Pons (tissue), 1 donor: ENCODE data around the gene ACOT13.
"Not testable (repeated sequence)": the region's sequence is repeated elsewhere in the genome, so short reads cannot be mapped to it uniquely, and the experiment has no call there.

Experiments used
- DNase-seq: peaks from one replicate; pipeline ENCODE4 v3.0.0-alpha.2; 2016; ENCODE audit warnings: low spot score

ACOT13 gene

DNA sequence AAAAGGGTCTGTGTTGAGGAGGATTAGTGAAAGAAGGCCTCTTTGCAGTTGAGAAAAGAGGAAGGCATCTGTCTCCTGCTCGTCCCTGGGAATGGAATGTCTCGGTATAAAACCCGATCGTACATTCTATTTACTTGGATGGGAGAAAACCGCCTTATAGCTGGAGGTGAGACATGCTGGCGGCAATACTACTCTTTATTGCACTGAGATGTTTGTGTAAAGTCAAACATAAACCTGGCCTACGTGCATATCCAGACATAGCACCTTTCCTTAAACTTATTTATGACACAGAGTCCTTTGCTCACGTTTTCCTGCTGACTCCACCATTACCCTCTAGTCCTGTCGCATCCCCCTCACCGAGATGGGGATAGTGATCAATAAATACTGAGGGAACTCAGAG lies 4.6 kb upstream of the ACOT13 start:
- DNase-seq, result no peak

DNA sequence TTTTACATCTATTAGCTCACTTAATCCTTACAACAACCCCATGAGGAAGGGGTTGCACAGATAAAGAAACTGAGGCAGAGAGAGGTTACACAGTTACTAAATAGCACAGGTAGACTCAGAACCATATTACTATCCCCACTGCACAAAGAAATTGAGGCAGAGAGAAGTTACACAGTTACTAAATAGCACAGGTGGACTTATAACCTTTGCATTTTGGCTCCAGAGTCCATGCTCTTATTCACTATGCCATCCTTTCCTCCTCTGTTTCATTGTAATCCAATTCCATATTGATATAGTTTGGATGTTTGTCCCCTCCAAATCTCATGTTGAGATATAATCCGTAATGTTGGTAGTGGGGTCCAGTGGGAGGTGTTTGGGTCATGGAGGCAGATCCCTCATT lies 3.7 kb upstream of the ACOT13 start:
- no peak for DNase-seq

DNA sequence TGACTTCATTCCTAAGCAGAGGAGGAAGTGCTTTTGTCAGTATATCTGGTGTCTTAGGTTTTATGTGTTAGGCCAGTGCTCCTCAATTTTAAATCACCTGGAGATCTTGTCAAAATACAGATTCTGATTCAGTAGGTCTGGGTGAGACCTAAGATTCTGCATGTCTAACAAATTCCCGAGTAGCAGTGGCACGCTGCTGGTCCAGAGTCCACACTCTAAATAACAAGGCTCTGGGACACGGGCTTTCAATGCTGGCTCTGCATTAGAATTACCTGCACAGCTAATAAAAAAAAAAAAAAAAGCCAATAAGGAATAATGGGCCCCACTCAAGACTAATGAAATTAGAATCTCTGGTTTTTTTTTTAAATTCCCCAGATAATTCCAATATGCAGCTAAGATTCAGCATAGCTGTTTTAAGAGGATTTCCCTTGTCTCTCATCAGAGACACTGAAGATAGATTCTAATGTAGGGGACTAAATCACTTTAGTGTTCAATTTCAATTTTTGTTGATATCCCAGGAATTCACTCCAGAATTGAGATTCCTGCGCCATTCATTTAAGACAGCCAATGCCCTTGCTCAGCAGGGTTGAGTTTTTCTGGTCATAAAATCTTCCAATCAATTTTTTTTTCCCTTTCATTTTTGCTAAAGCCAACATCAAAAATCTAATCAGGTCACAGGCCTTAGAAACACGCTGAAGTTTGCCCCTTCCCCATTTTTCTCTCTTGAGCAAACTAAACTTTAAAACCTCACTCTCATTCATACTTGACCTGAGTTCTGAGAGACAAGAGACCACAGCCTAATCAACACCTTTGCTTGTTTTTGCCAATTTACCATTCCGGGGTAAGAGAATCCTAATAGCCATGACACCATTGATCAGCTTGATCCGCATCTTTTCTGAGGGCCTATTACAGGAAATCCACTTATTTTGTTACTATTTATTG lies 2.6 kb upstream of the ACOT13 start:
- no peak for DNase-seq

DNA sequence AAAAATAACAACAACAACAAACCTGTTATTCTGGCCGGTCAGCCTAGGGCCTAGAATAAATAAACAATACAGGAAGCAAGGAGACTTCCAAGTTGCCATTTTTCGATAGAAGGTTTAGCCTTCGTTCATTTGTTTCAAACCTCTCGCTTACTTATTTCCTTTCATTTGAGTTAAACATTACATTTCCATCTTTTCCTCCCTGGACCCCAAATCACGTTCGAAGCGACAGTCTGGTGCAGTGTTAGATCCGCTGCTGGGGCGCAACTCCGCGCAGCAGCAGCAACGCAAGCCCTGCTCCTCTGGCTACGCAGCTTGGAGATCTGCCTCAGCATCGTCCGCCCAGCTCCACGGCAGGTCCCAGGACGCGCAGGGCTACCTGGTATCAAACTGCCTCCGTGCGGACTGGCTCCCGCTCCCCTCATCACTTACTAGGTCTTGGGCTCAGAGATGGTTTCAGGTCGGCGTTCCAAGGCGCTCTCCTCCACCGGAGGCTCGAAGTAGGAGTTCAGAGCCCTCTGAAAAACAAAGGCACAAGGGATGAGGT lies 708 bp upstream of the ACOT13 start:
- DNase-seq, result no peak

DNA sequence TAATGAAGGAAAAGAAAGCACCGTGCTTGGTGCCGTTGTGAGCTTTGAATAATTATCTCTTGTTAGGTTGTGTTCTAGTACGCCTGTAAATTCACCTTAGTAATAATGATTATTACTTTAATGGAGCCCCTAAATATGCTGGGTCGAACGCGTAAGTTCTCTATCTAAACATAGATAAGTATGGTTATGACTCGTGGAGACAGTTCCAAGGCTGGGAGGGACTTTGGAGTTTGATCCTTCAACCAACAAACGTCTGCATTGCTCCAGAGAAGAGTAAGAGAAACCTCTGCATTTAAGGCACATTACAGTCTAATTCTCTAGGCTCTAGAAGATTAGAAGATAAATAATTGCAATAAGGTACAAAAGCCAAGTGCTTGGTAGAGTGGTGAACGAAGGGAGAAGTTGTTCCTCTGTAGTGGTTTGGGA lies 514 bp downstream of the ACOT13 start:
- peak; percentile 32 for DNase-seq

DNA sequence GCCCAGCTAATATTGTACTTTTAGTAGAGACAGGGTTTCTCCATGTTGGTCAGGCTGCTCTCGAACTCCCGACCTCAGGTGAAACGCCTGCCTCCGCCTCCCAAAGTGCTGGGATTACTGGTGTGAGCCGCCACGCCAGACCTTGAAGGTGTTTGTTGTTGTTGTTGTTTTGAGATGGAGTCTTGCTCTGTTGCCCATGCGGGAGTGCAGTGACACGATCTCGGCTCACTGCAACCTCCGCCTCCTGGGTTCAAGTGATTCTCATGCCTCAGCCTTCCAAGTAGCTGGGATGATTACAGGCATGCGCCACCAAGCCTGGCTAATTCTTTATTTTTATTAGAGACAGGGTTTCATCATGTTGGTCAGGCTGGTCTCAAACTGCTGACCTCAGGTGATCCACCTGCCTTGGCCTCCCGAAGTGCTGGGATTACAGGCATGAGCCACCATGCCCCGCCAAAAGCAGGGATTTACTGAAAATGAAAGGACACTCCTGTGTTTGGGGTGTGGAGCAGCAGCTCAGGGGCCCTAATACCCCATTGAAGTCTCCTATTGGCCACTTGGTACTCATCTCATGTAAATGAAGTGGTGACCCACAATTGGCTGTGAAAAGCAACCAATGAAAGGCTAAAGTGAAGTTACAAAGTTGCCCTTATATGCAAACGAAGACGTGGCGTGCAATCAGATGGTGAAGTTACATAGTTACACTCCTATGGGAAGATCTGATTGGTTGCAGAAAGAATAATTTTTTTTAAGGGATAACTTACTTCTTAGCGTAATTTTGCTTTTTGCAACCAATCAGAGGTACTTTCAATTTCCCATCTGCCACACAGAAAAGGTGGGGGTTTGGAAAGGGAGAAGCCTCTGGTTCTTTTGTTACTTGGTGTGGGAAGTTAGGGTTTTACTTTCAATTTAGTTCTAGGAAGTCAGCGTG lies 1.5 kb downstream of the ACOT13 start:
- not testable (repeated sequence) for DNase-seq

DNA sequence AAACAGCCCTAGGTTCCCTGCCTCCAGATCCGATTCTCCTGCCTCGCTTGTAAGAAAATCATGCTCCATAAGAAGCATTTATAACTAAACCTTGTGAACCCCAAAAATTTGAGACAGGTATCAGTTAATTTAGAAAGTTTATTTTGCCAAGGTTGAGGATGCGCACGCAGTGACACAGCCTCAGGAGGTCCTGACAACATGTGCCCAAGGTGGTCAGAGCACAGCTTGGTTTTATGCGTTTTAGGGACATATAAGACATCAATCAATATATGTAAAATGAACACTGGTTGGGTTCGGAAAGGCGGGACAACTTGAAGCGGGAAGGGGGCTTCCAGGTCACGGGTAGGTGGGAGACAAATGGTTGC lies 2.1 kb downstream of the ACOT13 start:
- DNase-seq, result no peak

DNA sequence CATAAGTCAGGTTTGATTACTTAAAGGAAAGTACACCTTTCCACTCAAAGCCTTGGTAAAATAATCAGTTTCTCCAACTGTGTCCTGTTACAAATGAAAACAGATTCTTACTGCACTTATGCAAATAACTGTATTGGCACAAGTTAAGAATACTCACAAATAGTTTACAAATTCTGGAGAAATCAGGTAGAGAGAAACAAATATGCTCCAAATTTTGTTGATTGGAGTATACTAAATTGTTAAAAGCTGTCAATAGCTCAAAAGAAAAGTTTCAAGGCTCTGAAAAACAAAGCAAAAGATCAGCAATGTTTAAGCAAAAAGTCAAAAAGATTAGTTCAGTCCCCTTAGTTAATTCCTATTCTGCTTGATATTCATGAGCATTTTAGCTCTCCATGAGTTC lies 3.6 kb downstream of the ACOT13 start:
- not testable (repeated sequence) for DNase-seq

DNA sequence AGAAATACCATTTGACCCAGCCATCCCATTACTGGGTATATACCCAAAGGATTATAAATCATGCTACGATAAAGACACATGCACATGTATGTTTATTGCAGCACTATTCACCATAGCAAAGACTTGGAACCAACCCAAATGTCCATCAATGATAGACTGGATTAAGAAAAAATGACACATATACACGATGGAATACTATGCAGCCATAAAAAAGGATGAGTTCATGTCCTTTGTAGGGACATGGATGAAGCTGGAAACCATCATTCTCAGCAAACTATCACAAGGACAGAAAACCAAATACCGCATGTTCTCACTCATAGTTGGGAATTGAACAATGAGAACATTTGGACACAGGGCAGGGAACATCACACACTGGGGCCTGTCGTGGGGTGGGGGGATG lies 4.2 kb downstream of the ACOT13 start:
- not testable (repeated sequence) for DNase-seq

DNA sequence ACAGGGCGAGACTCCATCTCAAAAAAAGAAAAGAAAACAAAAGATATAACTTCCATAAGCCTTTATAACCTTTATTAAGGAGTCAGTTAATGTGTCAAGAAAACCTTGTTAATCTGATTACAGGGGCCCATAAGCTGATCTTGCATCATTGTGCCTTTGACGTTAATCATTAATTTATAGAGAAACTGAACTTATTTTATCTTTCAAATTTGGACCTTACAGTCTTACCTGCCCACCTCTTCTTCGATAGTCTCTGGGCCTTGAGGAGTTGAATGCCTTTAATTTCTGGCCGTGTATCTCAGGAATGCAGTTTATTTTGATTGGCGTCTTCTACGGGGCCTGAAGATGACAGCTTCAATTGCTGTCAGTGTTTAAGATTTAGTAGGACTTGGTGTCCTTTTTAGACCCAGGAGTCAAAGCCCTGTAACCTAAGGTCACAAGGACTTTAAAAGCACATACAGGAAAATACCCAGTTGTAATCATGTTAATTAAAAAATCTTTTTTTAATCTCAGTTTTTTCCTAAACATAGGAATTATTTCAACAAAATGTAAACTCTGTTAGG lies 5.8 kb downstream of the ACOT13 start:
- DNase-seq, result no peak

DNA sequence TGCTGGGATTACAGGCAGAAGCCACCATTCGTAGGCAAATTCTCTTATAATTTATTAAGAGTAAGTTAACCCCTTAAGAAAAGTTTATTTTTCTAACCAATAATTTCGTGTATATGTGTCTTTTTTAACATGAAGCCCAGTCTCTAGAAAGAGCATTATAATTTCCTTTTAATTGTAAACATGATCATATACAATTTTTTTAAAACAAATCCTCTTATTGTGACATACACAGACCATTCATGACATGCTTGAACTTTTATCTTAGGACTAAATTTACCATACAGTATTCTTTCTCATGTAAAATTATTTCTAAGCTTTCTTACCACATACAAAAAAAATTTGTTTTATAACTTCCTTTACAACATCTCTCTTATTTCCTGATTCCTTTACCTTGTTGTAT lies 6.7 kb downstream of the ACOT13 start:
- DNase-seq, result no peak

DNA sequence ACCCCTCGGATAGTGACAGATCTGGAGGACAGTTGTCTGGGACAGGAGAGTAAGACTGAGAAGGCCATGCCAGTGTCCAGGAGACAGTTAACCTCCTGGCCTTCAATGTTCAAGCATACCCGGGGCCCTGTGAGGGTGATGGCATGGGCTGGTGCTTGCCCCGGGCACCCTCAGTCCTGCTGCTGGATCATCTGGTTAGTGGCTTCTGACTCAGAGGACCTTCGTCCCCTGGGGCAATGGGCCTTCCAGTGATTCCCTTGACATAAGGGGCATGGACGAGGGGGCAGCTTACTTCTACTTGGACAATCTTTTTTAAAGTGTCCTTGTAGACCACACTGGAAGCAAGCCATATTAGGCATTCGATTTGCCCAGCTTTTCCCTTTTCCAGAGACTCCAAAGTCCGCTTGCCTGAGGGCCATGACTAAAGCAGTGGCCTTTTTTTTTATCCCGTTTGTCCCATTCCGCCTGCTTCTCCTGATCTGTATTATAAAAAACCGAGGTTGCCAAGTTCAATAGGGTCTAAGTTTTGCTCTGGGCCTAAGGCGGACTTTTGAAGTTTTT lies 12.0 kb downstream of the ACOT13 start:
- not testable (repeated sequence) for DNase-seq

DNA sequence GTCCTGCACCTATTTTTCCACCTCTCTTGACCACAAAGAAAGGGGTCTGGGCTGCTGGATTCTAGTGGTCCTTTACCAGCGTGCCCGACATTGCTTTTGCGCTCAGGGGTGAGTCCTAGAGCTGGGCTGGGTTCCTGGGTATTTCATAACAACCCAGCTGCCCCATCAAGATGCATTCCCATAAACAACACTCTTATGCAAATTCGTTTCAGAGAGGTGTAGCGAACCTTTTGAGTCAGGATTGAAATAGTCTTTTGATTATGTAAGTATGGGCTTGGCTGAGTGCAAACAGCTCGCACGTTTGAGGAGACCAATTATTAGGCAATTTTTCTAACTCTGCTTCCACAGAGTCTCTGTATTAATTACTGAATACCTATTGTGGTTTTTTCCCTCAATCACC lies 13.7 kb downstream of the ACOT13 start:
- no peak for DNase-seq

DNA sequence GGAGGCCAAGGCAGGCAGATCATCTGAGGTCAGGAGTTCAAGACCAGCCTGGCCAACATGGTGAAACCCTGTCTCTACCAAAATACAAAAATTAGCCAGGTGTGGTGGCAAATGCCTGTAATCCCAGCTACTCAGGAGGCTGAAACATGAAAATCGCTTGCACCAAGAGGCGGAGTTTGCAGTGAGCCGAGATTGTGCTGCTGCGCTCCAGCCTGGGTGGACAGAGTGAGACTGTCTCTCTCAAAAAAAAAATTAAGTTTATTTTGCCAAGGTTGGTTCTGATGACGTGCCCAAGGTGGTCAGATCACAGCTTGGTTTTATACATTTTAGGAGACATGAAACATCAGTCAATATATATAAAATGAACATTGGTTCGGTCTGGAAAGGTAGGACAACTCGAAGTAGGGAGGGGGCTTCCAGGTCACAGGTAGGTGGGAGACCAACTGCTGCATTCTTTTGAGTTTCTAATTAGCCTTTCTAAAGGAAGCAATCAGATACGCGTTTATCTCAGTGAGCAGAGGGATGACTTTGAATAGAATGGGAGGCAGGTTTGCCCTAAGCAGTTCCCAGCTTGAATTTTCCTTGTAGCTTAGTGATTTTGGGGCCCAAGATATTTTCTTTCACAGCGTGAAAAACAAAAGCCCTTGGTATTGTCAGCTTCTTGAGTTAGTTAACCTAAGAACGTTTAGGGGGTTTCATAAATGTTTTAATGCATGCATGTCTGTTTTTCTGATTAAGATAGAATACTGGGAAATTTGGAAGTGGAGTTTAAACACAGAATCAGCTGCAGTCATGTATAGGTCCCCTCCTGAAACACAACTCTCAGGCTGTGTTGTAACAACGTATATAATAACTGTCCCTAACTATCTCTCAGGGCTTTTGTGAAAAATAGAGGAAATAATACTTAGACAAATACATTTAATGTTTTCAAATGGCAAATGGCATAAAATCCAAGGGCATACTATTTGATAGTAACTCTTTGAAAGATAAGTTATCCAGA lies 16.7 kb downstream of the ACOT13 start:
- DNase-seq, result no peak

DNA sequence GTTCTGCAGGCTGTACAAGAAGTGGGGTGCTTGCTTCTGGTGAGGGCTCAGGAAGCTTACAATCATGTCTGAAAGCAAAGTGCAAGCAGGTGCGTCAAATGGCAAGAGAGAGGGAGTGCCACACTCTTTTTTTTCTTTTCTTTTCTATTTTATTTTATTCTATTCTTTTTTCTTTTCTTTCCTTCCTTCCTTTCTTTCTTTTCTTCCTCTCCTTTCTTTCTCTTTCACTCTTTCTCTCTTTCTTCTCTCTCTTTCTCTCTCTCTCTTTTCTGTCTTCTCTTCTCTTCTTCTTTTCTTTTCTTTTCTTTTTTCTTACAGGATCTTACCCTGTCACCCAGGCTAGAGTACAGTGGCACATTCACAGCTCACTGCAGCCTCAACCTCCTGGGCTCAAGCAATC lies 19.5 kb downstream of the ACOT13 start:
- DNase-seq, result no peak

DNA sequence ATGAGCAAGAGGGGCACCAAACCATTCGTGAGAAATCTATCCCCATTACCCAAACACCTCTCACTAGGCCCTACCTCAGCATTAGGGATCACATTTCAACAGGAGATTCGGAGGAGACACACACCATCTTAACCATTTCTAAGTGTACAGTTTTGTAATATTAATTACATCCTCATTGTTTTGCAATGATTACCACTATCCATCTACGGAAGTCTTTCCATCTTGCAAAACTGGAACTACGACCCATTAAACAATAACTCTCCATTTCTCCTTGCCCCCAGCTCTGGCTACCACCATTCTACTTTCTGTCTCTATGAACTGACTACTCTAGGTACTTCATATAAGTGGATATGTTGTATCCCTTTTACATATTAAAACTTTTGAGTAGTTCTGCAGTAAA lies 20.1 kb downstream of the ACOT13 start:
- DNase-seq, result no peak

DNA sequence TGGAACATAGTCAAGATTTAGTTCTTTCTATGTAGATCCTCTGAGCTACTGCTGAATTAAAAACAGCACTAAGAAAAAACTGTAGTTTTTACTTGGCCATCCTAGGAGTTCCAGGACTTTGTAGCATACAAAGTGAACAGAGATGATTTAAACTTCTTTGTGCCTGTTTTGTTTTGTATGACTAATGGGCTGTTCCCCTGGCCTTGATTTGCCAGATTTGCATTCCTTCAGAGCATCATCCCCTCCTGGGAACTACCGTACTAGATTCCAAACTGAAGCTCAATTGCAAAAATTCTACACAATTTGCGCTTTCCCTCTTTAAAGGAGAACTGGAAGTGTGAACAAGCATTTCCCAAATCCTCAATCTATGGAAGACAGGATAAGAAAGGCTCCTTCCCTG lies 23.1 kb downstream of the ACOT13 start:
- no peak for DNase-seq

DNA sequence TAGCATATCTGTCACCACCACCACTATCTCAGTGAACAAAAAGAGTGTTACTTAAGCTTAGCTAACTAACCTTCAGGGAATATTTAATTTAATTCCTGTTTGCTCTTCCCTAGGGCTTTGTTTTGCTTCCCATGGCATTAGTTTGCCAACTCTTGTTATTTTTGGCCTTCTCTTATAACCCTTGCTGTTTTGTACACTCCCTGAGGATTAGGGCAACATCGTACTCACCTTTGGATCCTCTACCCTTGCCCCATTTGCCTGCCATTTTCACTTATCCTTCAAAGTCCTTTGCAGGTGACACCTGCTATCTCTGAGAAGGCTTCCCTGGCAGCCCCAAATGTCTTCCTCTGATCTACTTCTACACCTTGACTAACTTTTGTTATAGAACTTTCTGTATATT lies 23.7 kb downstream of the ACOT13 start:
- no peak for DNase-seq

DNA sequence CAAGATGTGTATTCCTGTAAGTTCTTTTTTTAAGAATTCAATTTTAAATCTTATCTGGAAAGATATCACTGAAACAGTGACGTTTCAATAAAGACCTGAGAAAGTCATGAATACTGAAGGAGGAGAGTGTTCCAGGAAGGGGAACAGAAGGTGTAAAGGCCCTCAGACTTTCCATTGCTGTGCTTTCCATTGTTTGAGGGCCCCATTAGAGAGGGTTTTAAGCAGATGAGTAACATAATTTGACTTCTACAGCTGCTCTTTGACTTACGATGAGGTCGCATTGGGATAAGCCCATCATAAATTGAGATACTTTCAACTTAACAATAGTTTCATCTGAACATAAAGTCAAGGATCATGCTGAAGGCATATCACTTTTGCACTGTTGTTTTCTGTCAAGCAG lies 24.7 kb downstream of the ACOT13 start:
- DNase-seq, result no peak

DNA sequence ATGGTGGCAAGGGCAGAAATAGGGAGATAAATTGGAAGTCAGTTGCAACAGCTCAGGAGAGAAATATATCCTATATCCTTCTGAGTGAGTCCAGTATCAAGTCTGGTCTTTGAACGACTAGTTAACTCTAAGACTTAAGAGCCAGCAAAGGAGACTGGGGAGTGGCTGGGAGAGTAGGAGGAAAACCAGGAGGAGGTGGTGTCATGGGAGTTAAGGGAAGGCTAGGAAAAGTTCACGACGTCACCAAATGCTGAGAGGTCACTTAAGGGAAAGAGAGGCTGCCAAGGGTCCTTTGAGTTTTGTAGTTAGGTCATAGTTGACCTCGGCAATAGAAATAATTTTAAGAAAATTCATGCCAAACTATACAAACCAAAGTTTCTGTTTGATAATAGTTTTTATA lies 25.1 kb downstream of the ACOT13 start:
- no peak for DNase-seq

DNA sequence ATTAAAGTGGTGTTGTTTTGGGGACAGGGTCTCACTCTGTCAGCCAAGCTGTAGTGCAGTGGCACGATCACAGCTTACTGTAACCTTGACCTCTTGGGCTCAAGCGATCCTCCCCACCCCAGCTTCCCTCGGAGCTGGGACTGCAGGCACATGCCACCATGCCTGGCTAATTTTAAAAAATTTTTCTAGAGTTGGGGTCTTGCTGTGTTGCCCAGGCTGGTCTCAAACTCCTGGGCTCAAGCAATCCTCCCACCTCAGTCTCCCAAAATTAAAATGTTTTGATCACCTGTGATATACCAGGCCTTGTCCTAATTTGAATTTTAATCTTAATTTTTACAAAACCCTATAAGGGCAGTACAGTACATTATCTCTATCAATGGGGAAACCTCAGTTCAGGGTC lies 25.5 kb downstream of the ACOT13 start:
- no peak for DNase-seq
